Sigmoid colon (tissue), 7 donors: ENCODE data around the gene CCDC177. TPM values are rescaled to one million over a fixed set of nuclear protein-coding genes. Genes with fewer than 3 reads are reported as not detected.

Experiments used
- DNase-seq: peaks from one replicate; pipeline ENCODE4 v3.0.0-alpha.2; 2019
- H3K27ac ChIP-seq, 4 donors: fragments of 200-600 bp; sonication (generic); one replicate each; pipeline ENCODE4 v1.5.1; 2016 to 2019; ENCODE audit warnings: mild to moderate bottlenecking in 1 of 4
- H3K27me3 ChIP-seq, 3 donors: fragments of 200-600 bp; sonication (generic); one replicate each; pipeline ENCODE4 v1.5.1; 2019; ENCODE audit warnings: mild to moderate bottlenecking in 1 of 3
- H3K36me3 ChIP-seq, 4 donors: fragments of 200-600 bp; sonication (generic); one replicate each; pipeline ENCODE4 v1.5.1; 2016 to 2019
- H3K4me1 ChIP-seq, 4 donors: fragments of 200-600 bp; sonication (generic); one replicate each; pipeline ENCODE4 v1.5.1; 2017 to 2019
- H3K4me3 ChIP-seq, 4 donors: fragments of 200-600 bp; sonication (generic); one replicate each; pipeline ENCODE4 v1.5.1; 2017 to 2019; ENCODE audit warnings: mild to moderate bottlenecking in 2 of 4, moderate library complexity in 1 of 4
- H3K9me3 ChIP-seq, 4 donors: fragments of 200-600 bp in 3 of 4; sonication (generic) in 3 of 4; one replicate each; pipeline versions ENCODE4 v1.5.1 to v1.6.1; 2013 to 2019
- EP300 ChIP-seq, 4 donors: sonication (generic); formaldehyde crosslinking; IDR thresholded peaks; one replicate each; pipeline ENCODE4 v1.6.1; 2017; ENCODE audit warnings: antibody characterized with exemption in 4 of 4
- POLR2A ChIP-seq, 2 donors: fragments of 450-650 bp; IDR thresholded peaks; one replicate each; pipeline ENCODE4 v1.6.1; 2016; ENCODE audit warnings: antibody characterized with exemption in 2 of 2, mild to moderate bottlenecking in 2 of 2, moderate library complexity in 2 of 2
- POLR2AphosphoS5 ChIP-seq, 4 donors: sonication (generic); formaldehyde crosslinking; IDR thresholded peaks; one replicate each; pipeline ENCODE4 v1.6.1; 2017; ENCODE audit warnings: antibody characterized with exemption in 4 of 4
- WGBS, 2 donors: extraction: QIAGEN DNeasy Blood & Tissue Kit; methylation state at CpG; one replicate each; pipeline ENCODE4 v1.1.7; 2013; 5-methylcytosine and 5-hydroxymethylcytosine counted together
- intact Hi-C: fragments of 100-400 bp; cut with DNase I; formaldehyde crosslinking; loops from one replicate; pipeline ENCODE4 v1.15.1; 2023
- polyA plus RNA-seq, 3 donors: library from polyadenylated mRNA; stranded (reverse); fragments of 200-250 nt; gene quantifications; one replicate each; pipeline ENCODE4 v1.2.3, GENCODE V29; 2013
- total RNA-seq, 4 donors: library from RNA; depleted of rRNA; stranded (reverse); fragments of >200 nt; gene quantifications; one replicate each; pipeline ENCODE4 v1.1.0, GENCODE V29; 2016
- TF ChIP-seq, protein P1 (sequence below), 4 experiments: fragments of 450-650 bp in 3 of 4; fragments of 200-600 bp in 1 of 4; IDR thresholded peaks; one replicate each; pipeline ENCODE4 v1.5.1; 2016 to 2019; ENCODE audit warnings: antibody characterized with exemption in 4 of 4, mild to moderate bottlenecking in 3 of 4, moderate library complexity in 2 of 4
- donor health status: healthy with polysubstance abuse.
- donor health status: Bipolar disorder and iron deficiency.
- donor health status: healthy.

CCDC177 gene
- total and polyA plus RNA-seq, 7 donors = not detected

GRCh38 chr14:69539631-69540410 is 34.9 kb downstream of the CCDC177 start:
- Histone ChIP-seq H3K4me1 (no peaks in the 10 kb centered on the region), H3K27me3 (no peaks in the 10 kb centered on the region), H3K9me3 (no peaks in the 10 kb centered on the region), H3K27ac (no peak overlapping the region), H3K36me3 (no peaks in the 10 kb centered on the region), H3K4me3 (no peak overlapping the region)
- WGBS, 2 donors = 70 to 72% methylated on average over 6 of the region's 6 CpGs
- DNase-seq = no peak
- TF ChIP-seq POLR2A (IDR thresholded peaks at IDR 0.05) (no peak), POLR2AphosphoS5 (IDR thresholded peaks at IDR 0.05) (no peak), EP300 (IDR thresholded peaks at IDR 0.05) (no peak)
- TF ChIP-seq, protein P1, sequence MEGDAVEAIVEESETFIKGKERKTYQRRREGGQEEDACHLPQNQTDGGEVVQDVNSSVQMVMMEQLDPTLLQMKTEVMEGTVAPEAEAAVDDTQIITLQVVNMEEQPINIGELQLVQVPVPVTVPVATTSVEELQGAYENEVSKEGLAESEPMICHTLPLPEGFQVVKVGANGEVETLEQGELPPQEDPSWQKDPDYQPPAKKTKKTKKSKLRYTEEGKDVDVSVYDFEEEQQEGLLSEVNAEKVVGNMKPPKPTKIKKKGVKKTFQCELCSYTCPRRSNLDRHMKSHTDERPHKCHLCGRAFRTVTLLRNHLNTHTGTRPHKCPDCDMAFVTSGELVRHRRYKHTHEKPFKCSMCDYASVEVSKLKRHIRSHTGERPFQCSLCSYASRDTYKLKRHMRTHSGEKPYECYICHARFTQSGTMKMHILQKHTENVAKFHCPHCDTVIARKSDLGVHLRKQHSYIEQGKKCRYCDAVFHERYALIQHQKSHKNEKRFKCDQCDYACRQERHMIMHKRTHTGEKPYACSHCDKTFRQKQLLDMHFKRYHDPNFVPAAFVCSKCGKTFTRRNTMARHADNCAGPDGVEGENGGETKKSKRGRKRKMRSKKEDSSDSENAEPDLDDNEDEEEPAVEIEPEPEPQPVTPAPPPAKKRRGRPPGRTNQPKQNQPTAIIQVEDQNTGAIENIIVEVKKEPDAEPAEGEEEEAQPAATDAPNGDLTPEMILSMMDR (IDR thresholded peaks at IDR 0.05) = no peak
- intact Hi-C loops = no loop called here

DNA sequence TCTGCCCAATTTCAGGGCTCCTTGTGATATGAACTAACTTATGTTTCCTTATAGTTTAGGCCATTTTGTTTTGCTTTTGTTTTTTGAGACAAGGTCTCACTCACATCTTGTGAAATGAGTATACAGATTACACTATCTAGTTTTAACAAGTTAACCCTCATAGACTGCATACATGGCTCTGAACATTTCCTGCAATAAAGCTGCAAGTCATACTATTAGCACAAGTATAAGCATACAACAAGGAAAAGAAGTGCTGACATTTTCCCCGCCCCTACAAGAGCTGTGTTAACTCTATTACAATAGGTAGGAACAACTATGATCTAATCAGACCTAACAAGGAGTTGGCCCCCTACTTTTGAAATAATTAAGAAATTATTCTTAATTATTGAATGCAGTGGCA is 35.9 kb downstream of the CCDC177 start:
- intact Hi-C loops = no loop called here
- Histone ChIP-seq H3K4me1 (no peaks in the 10 kb centered on the region), H3K27me3 (peaks cover 0 to 5% (median 0%) of the 10 kb centered on the region in 3 donors), H3K9me3 (no peaks in the 10 kb centered on the region), H3K4me3 (no peak overlapping the region), H3K36me3 (no peaks in the 10 kb centered on the region), H3K27ac (no peak overlapping the region)
- no peak for DNase-seq
- TF ChIP-seq EP300 (IDR thresholded peaks at IDR 0.05) = no peak
- TF ChIP-seq POLR2A (IDR thresholded peaks at IDR 0.05) = no peak
- TF ChIP-seq POLR2AphosphoS5 (IDR thresholded peaks at IDR 0.05) = no peak
- TF ChIP-seq, protein P1 (IDR thresholded peaks at IDR 0.05) = no peak
- WGBS, 2 donors = 44 to 78% methylated on average over 1 of the region's 1 CpG

DNA sequence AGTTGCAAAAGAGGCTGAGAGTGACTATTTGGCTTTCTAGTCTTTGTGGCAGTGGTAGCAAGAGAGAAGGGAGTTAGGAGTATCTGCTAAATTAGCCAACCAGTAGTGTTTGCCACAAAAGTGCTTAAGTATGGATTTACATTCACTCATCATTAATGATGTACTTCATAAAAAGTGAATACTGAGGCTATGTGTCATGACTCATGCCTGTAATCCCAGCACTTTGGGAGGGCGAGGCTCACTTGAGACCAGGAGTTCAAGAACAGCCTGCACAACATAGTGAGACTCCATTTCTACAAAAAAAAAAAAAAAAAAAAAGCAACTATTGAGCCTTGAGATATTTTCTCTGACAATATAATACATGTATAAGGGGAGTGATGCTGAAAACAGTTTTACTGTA is 36.8 kb downstream of the CCDC177 start:
- TF ChIP-seq POLR2A (IDR thresholded peaks at IDR 0.05) (no peak), POLR2AphosphoS5 (IDR thresholded peaks at IDR 0.05) (no peak), EP300 (IDR thresholded peaks at IDR 0.05) (no peak)
- TF ChIP-seq, protein P1 (IDR thresholded peaks at IDR 0.05) = no peak
- DNase-seq = no peak
- Histone ChIP-seq H3K4me3 (no peak overlapping the region), H3K4me1 (no peaks in the 10 kb centered on the region), H3K27me3 (peaks cover 0 to 9% (median 0%) of the 10 kb centered on the region in 3 donors), H3K27ac (no peak overlapping the region), H3K36me3 (no peaks in the 10 kb centered on the region), H3K9me3 (no peaks in the 10 kb centered on the region)
- 83 to 92% methylated on average over 1 of the region's 1 CpG for WGBS, 2 donors
- intact Hi-C loops = no loop called here

DNA sequence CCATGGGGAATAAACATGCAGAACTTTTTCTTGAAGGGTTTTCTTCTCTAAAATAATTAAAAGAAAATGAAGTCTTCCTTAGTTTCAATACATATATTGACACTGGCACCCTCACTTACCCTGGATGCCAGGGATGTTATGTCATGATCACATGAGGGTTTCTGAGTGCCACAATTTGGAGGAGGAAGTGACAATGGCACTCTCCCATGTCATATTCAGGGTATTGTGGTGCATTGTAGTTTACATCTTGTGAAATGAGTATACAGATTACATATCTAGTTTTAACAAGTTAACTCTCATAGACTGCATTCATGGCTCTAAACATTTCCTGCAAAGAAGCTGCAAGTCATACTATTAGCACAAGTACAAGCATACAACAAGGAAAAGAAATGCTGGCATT is 37.7 kb downstream of the CCDC177 start:
- no peak for DNase-seq
- TF ChIP-seq, protein P1 (IDR thresholded peaks at IDR 0.05) = no peak
- TF ChIP-seq POLR2AphosphoS5 (IDR thresholded peaks at IDR 0.05) (no peak), POLR2A (IDR thresholded peaks at IDR 0.05) (no peak), EP300 (IDR thresholded peaks at IDR 0.05) (no peak)
- Histone ChIP-seq H3K27me3 (peaks cover 0 to 9% (median 0%) of the 10 kb centered on the region in 3 donors), H3K36me3 (no peaks in the 10 kb centered on the region), H3K9me3 (no peaks in the 10 kb centered on the region), H3K4me3 (no peak overlapping the region), H3K27ac (no peak overlapping the region), H3K4me1 (no peaks in the 10 kb centered on the region)
- intact Hi-C loops = no loop called here
